Right forelimb (tissue), 1 donor: ENCODE results near the gene RCCD1.
"Not testable (repeated sequence)": the region's sequence is repeated elsewhere in the genome, so short reads cannot be mapped to it uniquely, and the experiment has no call there.

Source experiments
- DNase-seq: peaks from one replicate; pipeline ENCODE4 v3.0.0-alpha.2; 2018

Gene RCCD1

GRCh38 chr15:90918034-90918788 lies 36.5 kb upstream of the RCCD1 start:
- DNase-seq: no peak

DNA sequence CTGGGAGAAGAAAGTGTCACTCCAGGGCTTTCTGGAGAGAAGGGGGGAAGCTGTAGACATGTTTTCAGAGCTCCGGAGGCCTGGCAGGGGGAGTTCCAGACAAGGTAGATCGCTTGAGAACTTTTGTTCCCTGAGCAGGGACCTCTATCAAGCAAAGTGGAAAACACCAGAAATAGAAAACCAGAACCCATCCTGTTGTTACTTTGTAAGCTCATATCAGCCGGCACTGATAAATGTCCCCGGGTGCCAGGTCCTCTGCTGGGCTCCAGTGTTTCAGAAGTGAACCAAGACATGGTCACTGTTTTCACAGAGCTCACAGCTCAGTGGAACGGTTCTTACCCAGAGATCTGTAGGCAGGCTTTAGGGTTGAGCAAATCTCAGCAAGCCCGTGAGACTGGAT lies 35.8 kb upstream of the RCCD1 start:
- DNase-seq: no peak

- no peak for DNase-seq
Observed at GRCh38 chr15:90921887-90922286, 32.8 kb upstream of the RCCD1 start.

GRCh38 chr15:90922712-90923322 lies 31.9 kb upstream of the RCCD1 start:
- not testable (repeated sequence) for DNase-seq

- no peak for DNase-seq
Observed at GRCh38 chr15:90924375-90924774, 30.3 kb upstream of the RCCD1 start.

- DNase-seq: not testable (repeated sequence)
Observed at GRCh38 chr15:90926766-90927165, 27.9 kb upstream of the RCCD1 start.

DNA sequence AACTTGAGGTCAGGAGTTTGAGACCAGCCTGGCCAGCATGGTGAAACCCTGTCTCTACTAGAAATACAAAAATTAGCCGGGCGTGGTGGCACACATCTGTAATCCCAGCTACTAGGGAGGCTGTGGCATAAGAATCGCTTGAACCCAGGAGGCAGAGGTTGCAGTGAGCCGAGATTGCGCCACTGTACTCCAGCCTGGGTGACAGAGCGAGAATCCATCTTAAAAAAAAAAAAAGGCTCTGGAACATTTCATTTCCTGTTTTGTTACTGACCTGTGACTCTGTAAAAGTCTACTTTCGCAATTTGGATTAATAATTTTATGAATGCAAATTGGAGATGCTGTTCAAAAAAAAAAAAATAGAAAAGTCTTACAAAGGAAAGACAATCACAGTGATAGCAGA lies 26.6 kb upstream of the RCCD1 start:
- not testable (repeated sequence) for DNase-seq

DNA sequence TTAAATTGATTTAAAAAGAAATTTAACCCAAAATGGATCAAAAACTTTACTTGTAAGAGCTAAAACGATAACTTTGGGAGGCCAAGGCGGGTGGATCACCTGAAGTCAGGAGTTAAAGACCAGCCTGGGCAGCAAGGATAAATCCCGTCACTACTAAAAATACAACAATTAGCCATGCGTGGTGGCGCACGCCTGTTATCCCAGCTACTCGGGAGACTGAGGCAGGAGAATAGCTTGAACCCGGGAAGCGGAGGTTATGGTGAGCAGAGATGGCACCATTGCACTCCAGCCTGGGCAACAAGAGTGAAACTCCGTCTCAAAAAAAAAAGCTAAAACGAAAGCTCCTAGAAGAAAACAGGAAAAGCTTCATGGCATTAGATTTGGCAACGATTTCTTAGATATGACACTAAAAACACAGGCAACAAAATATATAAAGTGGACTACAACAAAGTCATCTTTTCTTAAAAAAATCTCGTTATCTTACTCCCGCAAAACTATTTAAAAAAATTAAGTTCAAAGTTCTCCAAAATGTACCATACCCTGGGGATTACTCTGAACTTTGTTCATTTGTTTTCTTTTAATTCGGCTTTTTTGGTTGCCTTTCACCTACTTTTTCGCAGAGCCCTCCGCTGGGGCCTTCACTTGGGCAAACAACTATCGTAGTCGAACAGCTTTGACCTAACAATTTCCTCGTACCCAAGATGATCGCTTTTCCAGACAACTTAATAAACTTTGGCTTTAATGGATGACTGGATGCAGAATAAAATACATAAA lies 25.3 kb upstream of the RCCD1 start:
- no peak for DNase-seq

GRCh38 chr15:90930861-90931574 lies 23.7 kb upstream of the RCCD1 start:
- no peak for DNase-seq

DNA sequence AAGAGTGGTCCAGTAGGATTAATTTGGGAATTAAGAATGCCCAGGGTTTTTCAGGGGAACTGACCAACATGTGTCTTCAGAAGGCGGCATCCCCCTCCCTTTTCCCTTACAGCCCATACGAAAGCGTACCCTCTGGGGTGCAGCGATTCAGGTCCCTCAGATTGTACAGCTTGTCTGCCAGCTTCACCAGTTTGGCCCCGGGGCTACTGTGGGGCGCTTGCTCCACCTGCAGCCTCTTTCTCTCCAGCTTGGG lies 23.2 kb upstream of the RCCD1 start:
- no peak for DNase-seq

DNA sequence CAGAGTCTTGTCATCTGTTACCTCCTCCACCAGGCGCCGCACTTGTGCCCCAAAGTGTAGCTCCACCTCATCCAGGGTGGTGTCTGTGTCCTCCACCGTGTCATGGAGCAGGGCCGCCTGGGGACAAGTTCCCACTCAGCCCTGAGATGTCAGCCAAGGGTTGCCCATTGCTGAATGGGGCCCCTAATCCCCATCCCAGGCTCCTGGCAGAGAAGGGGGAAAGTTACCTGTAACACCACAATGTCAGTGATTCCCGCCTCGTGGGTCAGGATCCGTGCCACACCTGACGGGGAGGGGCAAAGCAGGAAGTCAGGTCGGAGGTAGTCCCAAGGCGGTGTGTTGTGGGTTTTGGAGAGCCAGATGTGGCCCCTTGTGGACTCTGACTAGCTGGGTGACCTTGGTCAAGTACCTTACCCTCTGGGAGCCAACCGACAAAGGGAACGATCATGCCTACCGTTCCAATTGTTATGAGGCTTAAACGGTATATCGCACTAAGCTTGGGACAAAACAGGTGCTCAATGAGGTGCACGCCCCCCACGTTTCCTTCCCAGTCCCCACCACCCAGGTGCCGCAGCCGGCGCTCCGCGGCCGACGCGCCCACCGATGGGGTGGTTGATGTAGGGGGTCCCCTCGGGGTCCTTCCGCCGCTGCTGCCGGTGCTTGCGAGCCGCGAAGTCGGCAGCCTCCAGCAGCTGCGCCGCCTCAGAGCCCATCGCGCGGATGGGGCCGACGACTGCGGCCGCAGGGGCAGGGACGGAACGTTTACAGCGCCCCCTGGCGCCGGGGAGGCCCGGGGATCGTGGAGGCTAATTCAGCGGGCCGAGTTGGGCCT lies 22.6 kb upstream of the RCCD1 start, which contains the start of gene HDDC3:
HDDC3 (minus strand) TSS at position 722 of the 832 bp plus-strand sequence; CDS start at position 713, 9 bp downstream.
- DNase-seq: peak; percentile 93

DNA sequence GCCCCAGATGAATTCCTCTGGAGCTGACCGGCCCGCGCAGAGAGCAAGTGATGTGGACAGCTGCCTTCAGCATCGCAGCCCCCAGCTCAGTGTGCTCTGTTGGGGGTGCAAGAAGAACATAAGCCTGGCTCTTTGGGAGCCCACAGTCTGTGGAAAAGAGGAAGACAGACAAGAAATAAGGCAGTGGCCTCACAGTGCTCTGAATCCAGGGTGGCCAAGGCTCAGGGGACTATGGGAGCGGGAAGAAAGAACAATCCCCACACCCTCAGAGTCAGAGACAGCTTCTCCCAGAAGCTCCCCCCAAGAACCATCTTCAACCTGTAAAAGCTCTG lies 22.1 kb upstream of the RCCD1 start:
- DNase-seq: no peak

GRCh38 chr15:90933301-90933700 lies 21.4 kb upstream of the RCCD1 start:
- DNase-seq: no peak

- DNase-seq: peak; percentile 83
Observed at GRCh38 chr15:90934256-90934948, 20.3 kb upstream of the RCCD1 start.

DNA sequence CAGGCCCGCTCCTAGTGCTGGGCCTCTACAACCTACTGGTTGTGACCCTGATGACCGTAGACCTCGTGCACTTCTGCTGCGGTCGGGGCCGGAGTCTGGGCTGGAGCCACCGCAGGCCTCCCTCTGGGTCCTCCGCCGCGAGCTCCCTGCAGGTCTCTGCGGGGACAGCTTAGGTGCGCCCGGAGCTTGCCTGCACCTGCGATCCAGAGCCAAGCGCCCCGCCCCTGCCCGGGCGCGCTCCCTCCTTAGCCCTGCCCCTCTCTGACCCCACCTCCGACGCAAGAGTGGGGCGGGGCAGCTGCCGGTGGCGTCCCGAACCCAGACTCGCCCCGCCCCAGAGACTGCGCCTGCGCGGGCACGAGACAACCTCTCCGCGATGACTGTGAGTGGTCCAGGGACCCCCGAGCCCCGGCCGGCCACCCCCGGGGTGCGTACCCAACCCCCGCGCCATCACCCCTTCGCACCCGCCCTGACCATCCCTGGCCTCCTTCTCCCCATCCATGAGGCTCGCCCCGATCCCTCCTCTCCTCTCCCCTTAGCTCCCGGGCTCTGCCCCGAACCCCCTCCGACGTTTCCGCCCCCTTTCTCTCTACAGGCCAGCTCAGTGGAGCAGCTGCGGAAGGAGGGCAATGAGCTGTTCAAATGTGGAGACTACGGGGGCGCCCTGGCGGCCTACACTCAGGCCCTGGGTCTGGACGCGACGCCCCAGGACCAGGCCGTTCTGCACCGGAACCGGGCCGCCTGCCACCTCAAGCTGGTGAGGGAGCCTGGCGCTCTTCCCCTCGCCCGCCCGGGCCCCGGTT lies 19.5 kb upstream of the RCCD1 start, which contains the start of gene UNC45A:
UNC45A (plus strand) TSS at position 337 of the 803 bp plus-strand sequence; CDS start at position 377, 40 bp downstream.
- DNase-seq: peak; percentile 93

DNA sequence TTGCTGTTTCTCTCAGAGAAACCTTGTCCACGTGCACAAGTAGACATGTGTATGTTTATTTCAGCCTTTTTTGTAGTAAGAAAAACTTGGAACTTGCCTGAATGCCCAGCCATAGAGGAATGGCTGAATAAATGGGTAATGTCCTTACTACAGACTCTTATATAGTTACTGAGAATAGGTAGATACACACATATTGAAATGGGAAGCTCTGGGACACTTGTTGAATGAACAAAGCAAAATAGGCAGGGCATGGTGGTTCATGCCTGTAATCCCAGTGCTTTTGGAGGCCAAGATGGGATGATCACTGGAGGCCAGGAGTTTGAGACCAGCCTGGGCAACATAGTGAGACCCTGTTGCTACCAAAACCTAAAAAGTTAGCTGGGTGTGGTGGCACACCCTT lies 17.9 kb upstream of the RCCD1 start:
- no peak for DNase-seq

DNA sequence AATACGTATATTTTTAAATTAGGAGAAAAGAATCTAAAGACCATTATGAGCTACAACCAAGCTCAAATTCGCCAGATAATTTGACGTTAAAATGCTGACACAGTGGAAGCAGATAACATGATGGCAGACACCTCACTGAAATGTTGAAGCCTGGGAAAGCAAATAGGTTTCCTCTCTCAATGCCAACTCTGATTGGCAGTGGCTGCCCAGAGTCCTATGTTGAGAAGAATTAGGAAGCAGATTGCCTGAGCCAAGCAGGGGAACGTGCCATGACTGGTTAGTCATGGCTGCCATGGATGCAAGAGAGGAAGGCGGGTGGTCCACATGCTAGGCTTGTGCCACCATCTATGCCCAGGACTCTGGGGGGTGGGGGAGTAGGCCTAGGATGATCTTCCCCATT lies 16.4 kb upstream of the RCCD1 start:
- no peak for DNase-seq

GRCh38 chr15:90939756-90940155 lies 14.9 kb upstream of the RCCD1 start:
- DNase-seq: no peak

- no peak for DNase-seq
Observed at GRCh38 chr15:90941038-90941437, 13.6 kb upstream of the RCCD1 start.

DNA sequence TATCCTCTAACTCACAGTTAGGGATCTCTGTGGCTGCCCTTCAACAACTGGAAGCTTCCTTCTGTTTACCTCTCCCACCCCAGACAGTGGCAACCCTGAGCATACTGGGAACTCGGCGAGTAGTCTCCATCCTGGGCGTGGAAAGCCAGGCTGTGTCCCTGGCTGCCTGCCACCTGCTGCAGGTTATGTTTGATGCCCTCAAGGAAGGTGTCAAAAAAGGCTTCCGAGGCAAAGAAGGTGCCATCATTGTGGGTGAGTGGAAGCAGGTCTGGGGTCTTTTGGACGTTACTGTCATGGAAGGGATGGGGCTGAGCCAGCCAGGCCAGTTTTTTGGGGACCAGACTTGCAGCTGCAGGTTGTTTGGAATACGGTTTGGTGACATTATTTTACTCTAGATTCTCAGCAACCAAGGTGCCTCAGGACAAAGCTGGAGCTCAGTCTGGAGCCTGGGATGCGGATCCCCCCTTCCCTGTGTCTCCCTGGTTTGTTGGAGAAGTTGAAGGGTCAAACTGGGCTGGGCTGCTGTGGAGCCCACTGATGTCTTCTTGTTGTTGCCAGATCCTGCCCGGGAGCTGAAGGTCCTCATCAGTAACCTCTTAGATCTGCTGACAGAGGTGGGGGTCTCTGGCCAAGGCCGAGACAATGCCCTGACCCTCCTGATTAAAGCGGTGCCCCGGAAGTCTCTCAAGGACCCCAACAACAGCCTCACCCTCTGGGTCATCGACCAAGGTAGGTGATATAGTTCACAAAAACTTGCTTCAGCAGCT lies 12.1 kb upstream of the RCCD1 start:
- no peak for DNase-seq
